GM21367 (cell line): Measurements from ENCODE around the gene PRRT1.
A peak's percentile ranks its signal among the peaks of the same experiment; 100 is the strongest.
"Not testable (repeated sequence)": the region's sequence is repeated elsewhere in the genome, so short reads cannot be mapped to it uniquely, and the experiment has no call there.

Experiments used
- ATAC-seq: cut with Tn5 transposase; IDR thresholded peaks from one replicate; pipeline ENCODE4 v1.9.1; 2021; ENCODE audit not compliant: unreplicated experiment

The PRRT1 gene

GRCh38 chr6:32188381-32189068, 36.8 kb upstream of the PRRT1 start:
- ATAC-seq: no peak

DNA sequence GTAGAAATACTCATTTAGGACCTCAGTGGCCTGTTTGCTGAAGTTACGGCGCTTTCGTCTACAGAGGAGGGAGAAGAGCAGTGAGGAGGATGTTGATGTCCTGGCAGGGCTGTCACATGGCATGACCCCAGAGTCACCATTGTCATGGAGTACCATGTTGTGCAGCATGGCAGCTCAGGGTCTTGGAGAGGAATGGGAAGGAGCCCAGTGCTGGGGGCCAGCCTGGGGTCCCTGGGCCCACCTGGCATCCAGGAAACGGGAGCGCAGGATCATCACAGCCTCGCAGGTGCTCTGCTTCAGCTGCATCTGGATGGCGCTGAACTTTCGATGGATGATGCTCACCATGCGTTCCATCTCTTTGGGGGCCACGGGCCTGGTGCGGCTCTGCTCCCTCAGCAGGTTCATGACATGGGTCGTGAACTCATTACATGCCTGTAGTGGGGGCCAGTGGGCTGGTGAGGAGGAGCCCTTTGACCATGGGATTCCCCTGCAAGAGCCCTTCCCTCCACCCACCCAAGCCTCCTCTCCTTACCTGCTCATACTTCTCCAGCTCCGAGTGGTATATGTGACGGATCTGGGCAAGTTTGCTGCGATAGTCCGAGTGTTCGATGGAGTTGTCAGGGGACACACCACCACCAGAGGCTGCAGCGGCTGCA, 36.1 kb upstream of the PRRT1 start:
- ATAC-seq: not testable (repeated sequence)

GRCh38 chr6:32187009-32187709, 35.4 kb upstream of the PRRT1 start:
- ATAC-seq: no peak

DNA sequence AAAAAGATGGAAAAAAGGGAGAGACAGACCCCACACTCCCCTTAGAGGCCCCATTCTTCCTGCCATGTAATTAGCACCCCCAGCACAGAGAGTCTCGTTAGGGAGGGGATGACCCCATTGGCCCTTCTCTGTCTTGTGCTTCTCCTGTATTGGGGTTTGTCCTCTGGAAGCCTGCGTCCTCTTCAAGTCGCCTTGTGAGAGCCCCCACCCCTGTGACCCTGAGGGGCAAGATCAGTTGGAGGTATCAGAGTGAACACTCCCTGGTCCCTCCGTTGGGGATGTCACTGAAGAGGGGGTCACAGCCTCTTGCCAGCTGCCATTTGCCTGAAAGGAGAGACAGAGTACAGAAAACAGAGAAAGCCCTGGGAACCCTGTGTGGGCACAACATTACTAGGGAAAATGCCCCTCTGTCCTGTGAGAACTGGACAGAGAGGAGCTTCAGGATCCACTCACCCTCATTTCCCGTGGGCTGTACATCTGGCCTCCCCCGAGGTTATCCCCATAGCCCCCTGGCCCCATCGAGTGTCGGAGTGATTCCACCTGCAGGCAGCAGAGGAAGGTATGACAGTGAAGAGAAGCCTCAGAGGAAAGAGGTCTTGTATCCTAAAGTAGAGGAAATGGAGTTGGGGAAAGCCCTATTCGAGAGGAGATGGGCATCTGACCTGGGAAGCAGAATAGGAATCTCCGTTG, 34.6 kb upstream of the PRRT1 start:
- ATAC-seq: not testable (repeated sequence)

GRCh38 chr6:32185681-32186131, 34.0 kb upstream of the PRRT1 start:
- ATAC-seq: not testable (repeated sequence)

DNA sequence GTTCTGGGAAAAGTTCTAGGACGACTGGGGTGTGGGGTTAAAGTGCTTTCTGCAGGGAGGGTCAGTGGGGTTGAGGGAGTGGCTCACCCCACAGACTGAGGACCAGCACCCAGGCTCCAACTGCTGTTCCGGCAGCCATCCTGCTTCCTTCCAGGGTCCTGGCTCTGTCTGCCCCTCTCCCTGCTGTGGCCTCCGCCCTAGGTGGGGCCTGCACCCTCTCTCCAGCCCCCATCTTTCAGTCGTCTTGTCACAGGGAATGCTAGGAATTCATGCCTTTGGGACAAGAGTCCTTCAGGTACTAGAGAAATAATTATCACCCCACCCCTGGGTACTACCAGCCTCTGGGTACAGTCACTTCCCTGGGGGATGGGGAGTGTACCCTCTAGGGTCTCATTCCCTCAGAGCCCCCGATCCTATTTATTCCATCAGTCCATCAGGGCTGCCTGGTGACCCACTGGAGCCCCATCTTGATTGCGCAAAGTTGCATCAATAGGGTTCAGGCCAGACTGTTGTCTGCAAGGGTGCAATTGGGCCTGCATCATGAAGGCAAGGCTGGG, 32.4 kb upstream of the PRRT1 start, which contains the start of gene AGER:
Gene AGER (minus strand): TSS at position 170 of the 557 bp plus-strand sequence. CDS start 31 bp downstream, at position 139.
- no peak for ATAC-seq

DNA sequence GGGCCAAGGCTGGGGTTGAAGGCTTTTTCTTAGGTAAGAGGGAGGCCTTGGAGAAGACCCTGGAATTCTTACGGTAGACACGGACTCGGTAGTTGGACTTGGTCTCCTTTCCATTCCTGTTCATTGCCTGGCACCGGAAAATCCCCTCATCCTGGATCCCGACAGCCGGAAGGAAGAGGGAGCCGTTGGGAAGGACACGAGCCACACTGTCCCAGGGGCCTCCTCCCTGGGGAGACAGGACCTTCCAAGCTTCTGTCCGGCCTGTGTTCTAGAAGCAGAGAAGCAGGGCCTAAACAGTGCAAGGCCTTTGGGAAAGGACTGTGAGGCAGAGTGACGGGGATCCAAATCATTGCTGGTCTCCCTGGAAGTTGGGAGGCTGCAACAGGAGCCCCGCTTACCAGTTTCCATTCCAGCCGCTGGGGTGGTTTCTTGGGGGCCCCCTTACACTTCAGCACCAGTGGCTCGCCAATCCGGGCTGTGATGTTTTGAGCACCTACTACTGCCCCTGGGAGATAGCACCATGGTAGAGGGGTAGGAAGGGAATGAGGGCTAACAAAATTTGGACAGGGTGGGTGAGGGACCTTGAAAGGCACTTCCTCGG, 31.8 kb upstream of the PRRT1 start:
- ATAC-seq: no peak

GRCh38 chr6:32183030-32183429, 31.3 kb upstream of the PRRT1 start:
- ATAC-seq: no peak

GRCh38 chr6:32182555-32182981, 30.8 kb upstream of the PRRT1 start:
- no peak for ATAC-seq

DNA sequence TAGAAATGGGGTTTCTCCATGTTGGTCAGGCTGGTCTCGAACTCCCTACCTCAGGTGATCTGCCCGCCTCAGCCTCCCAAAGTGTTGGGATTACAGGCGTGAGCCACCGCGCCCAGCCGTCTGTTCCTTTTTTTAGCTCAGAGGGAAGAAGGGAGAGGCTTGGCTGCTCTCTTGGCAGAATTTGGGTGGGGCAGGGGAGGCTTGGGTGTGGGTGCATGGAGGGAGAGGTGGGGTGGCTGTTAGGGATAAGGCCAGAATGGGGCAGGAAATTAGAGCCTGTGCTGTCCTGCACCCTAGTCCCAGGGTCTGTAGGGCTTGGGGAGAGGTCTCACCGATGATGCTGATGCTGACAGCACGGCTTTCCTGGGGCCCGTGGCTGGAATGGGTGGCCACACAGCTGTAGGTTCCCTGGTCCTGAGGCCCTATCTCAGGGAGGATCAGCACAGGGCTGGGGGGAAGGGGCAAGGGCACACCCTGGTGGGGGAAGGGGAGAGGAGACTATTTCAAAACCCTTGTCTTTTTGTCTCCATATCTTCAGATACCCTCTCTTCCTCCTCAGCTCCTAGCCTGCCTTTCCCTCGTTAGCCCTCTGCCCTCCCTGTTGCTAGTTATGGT, 30.3 kb upstream of the PRRT1 start:
- ATAC-seq: no peak

DNA sequence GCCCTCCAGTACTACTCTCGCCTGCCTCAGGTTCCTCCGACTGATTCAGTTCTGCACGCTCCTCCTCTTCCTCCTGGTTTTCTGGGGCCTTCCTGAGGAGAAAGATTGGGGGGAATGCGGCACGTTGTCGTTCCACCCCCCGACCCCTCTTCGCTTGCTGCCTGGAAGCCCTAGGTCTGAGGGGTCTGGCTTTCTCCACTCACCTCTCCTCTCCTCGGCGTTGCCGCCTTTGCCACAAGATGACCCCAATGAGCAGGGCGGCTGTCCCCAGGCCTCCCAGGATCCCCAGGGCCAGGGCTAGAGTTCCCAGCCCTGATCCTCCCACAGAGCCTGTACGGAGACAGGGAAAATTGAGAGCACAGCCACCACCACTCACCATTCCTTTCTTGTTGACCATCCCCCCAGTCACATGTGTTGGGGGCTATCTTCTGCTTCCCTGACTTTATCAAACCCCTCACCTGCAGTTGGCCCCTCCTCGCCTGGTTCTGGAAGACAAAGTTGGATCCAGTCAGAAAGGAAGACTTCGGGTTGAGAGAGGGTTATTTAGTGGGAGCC, 29.5 kb upstream of the PRRT1 start:
- ATAC-seq: no peak

GRCh38 chr6:32179766-32180405, 28.1 kb upstream of the PRRT1 start:
- no peak for ATAC-seq

- no peak for ATAC-seq
Observed at GRCh38 chr6:32178547-32179440, 27.1 kb upstream of the PRRT1 start.

GRCh38 chr6:32177788-32178546, 26.2 kb upstream of the PRRT1 start, which contains the start of gene RNF5:
RNF5 (plus strand) TSS chr6:32178405; CDS start chr6:32178512, 107 bp downstream.
- ATAC-seq: peak; percentile 57

GRCh38 chr6:32177183-32177787, 25.5 kb upstream of the PRRT1 start:
- ATAC-seq: peak; percentile 2

GRCh38 chr6:32176476-32177182, 24.9 kb upstream of the PRRT1 start:
- no peak for ATAC-seq
